CD4-positive, alpha-beta T cell treated with Interleukin-17A for 1 hour (primary cell): ENCODE data around the gene TRIM60.
"Not testable (repeated sequence)": the region's sequence is repeated elsewhere in the genome, so short reads cannot be mapped to it uniquely, and the experiment has no call there.

Experiments used
- DNase-seq: peaks from one replicate; pipeline ENCODE4 v3.0.0-alpha.2; 2020

Gene TRIM60

GRCh38 chr4:165055601-165056000 lies 23.8 kb downstream of the TRIM60 start:
- DNase-seq, result no peak

DNA sequence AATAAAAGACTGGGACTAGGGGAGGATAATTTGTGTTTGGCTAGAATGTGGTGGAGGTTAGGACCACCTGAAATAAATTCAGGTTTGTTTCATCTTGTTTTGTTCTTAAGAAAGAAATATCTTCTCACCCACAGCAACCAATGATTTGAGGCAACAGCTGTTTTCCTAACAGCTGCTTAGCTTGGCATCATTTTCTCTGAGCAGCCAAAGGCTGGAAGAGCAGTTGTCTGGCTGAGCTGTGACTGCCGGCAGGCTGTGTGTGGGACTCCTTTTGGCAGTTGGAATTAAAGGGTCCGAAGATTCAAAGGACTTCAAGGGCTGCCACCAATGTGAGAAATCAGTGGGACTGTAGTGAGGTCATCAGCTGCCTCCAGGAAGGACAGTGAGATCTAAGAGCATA lies 26.9 kb downstream of the TRIM60 start:
- DNase-seq, result no peak

- DNase-seq, result no peak
Observed at GRCh38 chr4:165059386-165059785, 27.6 kb downstream of the TRIM60 start.

DNA sequence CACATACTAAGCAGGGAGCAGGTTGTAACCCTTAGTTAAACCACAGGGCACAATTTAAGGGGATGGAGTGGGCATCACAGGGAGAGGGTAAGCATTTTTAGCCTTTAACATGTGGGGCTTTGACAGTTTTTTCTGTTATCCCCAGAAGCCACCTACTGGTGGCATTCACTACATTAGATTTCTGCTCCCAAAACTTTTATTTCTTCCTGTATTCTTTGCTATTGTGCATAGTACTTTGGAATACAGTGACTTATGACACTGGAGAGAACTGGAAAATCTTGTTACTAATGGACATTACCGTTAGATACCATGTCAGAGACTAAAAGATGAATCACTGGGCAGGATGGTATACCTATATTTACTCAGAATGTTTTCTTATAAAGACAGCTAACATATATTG lies 29.1 kb downstream of the TRIM60 start:
- DNase-seq, result no peak

- no peak for DNase-seq
Observed at GRCh38 chr4:165070560-165070959, 38.8 kb downstream of the TRIM60 start.

DNA sequence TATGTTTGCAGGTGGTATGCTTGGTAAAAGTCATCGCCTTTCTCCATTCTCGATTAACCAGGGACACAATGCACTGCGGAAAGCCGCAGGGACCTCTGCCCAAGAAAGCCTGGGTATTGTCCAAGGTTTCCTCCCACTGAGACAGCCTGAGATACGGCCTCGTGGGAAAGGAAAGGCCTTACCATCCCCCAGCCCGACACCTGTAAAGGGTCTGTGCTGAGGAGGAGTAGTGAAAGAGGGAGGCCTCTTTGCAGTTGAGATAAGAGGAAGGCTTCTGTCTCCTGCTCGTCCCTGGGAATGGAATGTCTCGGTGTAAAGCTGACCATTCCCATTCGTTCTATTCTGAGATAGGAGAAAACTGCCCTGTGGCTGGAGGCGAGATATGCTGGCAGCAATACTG lies 41.5 kb downstream of the TRIM60 start:
- not testable (repeated sequence) for DNase-seq

- no peak for DNase-seq
Observed at GRCh38 chr4:165077034-165077578, 45.3 kb downstream of the TRIM60 start.

DNA sequence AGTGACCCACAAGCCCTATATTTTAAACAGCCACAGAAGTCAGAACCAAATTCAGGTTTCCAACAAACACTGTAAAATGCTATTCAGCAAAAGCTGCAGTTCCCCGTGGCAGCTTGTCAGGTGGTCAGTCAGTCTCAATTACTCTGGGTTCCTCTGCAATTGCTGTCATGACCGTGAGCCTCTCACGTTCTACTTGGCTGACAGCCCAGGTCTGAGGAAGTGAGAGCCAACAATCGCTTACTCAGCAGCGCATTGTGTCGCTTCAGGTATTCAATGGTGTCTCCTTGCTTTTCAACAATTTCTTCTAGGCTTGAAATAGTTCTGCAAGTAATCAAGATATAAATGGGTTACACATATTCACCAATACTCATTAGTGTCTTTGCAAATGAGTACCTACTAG lies 47.7 kb downstream of the TRIM60 start:
- DNase-seq, result no peak

DNA sequence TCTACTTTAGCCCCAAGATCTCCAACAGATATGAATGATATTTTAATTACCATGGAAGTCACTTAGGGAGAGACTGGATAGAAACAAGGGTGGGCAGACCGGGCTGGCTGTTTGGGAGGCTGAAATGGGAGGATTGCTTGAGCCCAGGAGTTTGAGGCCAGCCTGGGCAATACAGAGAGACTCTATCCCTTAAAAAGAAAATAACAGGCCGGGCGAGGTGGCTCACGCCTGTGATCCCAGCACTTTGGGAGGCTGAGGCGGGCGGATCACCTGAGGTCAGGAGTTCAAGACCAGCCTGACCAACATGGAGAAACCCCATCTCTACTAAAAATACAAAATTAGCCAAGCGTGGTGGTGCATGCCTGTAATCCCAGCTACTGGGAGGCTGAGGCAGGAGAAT lies 53.0 kb downstream of the TRIM60 start:
- DNase-seq, result not testable (repeated sequence)

DNA sequence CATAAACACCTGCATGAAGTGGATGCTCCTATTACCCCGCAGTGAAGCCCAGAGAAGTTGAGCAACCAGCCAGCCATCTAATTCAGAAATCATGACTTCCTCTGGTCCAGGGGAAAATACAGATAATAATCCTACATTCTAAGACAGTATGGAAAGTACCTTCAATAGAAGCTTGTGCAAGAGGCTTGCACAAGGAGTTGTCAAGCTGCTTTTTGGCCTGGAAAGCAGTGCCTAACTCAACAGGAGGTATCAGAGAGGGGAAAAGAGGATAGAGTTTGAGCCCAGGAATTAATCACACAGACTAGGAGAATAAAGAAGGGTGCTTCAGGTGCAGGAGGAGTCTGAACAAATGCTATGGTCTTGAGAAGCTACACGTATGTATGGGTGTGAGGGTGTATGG lies 54.1 kb downstream of the TRIM60 start:
- DNase-seq, result no peak

GRCh38 chr4:165088366-165088765 lies 56.6 kb downstream of the TRIM60 start:
- DNase-seq, result no peak
